Measurements from ENCODE around the gene ATG16L1.

ATG16L1 gene

DNA sequence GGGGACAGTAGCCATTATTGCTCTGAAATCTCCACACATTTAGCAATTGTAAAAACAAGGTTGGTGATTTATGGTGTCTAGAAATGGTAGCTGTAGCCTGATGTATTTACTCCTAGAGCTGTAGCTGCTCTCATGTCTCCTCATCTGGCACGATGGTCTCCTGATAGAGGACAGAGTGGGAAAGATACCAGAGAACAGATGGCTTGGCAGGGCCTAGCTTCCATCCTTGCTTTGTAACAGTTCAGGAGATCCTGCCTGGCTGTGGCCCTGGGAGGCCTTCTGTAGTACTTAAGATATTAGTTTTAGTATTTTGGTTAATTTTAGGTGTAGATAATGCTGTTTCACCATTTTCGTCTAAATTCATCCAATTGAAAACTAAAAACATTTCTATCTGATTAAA lies 6.7 kb downstream of the ATG16L1 start:
- DNase-seq (ENCODE audit: low read depth in 1 of 2, low spot score in 1 of 2) = no peak

DNA sequence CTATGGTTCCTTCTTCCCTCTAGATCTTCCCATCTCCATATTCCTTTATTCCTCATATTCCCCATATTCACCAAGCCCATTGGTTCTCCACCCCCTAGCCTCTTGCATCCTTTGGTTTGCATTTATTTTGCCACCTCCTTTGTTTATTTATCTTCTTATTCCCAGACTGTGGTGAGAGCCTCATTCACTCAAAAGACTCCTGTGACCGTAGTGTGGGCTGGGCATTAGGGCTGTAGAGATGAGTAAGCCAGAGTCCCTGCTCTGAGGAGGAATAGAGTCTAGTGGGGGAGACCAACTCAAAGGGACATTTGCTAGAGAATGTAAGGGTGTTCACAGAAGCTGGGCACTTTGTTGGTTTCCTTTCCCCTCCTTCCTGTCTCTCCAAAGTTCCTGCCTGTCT lies 8.3 kb downstream of the ATG16L1 start:
- no peak for DNase-seq (ENCODE audit: low read depth in 1 of 2, low spot score in 1 of 2)

DNA sequence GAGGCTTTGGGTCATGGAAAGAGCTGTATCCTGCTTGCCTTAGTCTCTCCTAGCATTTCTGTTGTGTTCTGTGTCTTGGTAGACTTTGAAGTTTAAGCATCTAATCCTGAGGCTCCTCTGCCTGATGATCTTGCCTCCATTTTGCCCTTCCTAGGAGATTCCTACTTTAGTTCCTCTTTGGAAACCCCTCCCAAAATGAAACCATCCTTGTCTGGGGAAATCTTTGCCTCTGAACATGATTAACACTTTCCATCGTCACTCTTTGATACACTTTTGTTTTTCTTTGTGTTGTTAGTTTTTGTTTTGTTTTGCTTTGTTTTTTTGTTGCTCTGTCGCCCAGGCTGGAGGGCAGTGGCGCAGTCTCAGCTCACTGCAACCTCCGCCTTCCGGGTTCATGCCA lies 9.2 kb downstream of the ATG16L1 start:
- DNase-seq (ENCODE audit: low read depth in 1 of 2, low spot score in 1 of 2) = no peak

DNA sequence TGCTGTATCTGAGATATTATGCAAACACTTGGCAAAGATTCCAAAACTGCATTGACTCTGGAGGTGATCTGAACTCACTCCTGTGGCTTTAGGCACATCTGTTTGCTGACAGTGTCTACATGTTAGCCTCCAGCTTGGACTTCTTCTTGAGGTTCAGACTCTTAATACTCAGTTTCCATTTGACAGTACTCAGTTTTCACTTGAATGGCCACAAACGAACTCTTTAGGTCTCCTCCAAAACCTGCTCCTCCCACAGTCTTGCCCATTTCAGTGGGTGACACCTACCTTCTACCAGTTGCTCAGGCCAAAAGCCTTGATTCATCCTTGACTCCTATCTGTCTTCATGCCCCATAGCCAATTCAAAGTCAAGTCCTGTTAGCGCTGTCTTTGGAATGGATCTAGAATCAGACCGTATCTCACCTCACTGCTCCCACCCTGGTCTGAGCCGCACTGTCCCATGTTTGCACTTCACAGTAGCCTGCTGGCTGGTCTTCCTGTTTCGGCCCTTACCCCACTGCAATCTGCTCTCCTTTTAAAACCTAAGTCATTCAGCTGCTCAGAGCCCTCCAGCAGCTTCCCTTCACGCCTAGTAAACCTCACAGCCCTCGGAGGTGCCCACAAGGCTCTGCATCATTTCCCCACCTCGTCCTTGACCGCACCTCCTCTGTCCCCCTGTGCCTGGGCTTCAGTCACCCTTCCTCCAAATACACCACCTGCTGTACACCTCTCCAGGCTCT lies 10.5 kb downstream of the ATG16L1 start:
- DNase-seq (ENCODE audit: low read depth in 1 of 2, low spot score in 1 of 2) = no peak

DNA sequence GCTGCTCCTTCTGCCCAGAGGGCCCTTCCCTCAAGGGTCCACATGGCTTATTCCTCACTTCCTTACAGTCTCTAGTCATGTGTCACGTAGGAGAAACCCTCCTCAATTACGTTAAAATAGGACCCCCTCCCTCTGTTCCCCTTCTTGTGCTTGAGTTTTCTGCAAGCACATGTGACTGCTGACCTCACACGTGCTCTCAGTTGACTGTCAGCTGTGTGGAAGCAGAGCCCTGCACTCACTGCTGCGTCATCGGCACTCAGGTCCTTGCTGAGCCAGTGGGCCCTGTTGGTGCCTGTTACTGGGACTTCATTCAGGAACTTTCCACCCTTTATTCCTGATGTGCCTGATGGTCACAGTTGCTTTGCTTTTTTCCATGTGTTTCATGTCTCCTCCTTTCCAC lies 11.1 kb downstream of the ATG16L1 start:
- no peak for DNase-seq (ENCODE audit: low read depth in 1 of 2, low spot score in 1 of 2)

DNA sequence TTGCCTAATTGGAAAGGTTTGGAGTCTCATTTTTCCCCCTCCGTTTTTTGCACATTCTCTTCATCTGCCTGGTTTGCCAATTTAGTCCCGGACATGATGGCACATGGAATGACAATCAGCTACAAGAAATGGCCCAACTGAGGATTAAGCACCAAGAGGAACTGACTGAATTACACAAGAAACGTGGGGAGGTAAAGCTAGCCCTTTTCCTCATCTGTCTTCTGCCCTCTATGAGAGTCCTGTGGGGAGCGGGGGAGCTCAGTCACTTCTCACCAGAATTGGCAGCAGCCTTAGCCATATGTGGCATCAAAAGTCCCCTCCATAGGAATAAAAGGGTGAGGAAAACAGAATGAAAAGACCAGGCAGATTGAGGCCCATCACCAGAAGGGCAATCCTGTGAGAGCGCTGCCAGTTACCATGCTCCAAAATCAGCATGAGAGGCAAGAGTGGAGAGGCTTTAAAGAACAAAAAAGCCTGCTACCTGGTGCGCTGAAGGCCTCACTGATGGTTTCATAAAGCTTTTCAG lies 11.6 kb downstream of the ATG16L1 start:
- DNase-seq (ENCODE audit: low read depth in 1 of 2, low spot score in 1 of 2) = no peak

DNA sequence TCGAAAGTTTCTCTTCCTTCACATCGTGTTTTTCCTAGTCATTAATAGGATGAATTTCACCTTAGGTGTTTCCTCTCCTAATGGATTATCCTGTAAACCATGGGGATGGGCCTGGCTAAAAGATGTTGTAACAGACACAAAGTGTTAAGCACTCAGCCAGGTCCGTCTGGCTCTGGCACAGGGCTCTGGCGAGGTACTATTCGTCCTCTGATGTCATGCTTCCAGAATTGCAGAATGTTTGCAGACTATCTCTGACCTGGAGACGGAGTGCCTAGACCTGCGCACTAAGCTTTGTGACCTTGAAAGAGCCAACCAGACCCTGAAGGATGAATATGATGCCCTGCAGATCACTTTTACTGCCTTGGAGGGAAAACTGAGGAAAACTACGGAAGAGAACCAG lies 13.2 kb downstream of the ATG16L1 start:
- DNase-seq (ENCODE audit: low read depth in 1 of 2, low spot score in 1 of 2) = no peak

DNA sequence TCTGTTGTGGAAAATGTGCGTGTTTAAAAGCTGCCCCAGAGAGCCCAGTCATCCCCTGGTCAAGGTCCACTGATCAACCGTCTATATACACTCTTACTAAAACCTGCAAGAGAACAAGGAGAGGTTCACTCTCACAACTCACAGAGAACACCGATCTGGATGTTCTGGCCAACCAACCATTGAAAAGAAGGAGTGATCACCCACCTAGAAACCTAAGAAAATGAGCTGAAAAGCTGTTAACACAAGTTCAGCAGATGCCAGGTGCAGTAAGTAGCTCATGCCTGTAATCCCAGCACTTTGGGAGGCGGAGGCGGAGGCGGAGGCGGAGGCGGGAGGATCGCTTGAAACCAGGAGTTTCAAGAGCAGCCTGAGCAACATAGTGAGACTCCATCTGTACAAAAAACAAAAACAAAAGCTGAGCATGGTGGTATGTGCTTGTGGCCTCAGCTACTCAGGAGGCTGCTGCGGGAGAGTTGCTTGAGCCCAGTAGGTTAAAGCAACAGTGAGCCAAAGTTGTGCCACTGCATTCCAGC lies 14.5 kb downstream of the ATG16L1 start:
- DNase-seq (ENCODE audit: low read depth in 1 of 2, low spot score in 1 of 2) = no peak

DNA sequence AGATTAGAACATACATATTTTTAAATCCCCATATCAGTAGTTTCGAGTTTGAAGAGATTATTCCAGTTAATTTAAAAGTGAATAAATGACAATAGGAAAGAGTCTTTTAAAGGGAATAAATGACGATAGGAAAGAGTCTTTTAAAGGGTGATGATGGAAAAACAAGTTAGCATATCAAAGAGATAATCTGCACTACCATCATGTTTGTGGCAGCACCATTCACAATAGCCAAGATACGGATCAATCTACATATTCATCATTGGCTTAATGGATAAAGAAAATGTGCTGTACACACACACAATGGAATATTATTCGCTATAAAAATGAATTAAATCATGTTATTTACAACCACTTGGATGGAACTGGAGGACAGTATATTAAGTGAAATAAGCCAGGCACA lies 15.0 kb downstream of the ATG16L1 start:
- DNase-seq (ENCODE audit: low read depth in 1 of 2, low spot score in 1 of 2) = no peak

DNA sequence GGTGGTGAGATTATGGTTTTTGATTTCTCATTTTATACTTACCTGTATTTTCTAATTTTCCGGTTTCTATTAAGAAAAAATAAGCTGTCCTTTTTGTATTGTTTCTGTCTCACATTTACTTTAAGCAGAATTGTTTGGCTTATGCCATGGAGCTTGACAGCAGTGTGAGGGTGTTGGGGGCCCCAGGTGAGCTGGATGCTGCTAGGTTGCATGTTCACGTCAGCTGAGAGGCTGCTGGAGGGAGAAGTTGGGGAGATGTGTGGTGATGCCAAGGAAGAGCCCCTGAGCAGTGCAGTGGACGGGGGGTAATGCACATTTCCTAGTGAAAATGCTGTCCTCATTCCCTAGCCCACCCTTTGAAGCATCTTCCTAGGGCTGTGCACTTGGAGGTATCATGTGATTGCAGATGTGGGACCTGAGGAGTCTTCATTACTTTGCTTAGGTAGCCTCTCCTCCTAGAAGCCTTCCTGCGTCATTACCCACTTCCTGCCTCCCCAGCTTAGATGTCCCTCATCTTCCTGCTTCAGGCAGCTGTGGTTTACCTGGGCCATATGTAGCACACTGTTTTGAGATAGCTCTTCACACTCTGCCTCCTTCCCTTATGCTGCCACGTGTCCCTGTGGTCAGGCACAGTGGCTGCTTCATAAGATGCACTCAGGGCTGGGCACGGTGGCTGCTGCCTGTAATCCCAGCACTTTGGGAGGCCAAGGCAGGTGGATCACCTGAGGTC lies 16.2 kb downstream of the ATG16L1 start:
- peak in 1 of 2 donors; percentile 63 for DNase-seq (ENCODE audit: low read depth in 1 of 2, low spot score in 1 of 2)

DNA sequence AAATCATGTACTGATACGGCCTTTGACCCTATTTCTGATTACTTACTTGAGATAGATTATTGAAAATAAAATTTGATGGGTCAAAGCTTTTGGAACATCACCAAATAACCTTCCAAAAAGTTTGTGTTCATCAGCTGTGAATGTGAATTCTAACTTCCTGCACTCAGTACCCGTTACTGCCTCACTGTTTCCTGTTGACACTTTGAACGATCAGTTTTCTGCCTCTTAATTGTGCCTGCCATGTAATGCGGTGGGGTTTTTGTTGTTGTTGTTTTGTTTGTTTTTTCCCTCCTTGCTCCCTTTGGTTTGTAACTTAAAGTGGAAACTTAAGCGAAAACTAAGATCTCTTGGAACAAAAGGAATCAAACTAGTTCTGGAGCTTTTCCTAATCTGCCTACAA lies 18.9 kb downstream of the ATG16L1 start:
- no peak for DNase-seq (ENCODE audit: low read depth in 1 of 2, low spot score in 1 of 2)

DNA sequence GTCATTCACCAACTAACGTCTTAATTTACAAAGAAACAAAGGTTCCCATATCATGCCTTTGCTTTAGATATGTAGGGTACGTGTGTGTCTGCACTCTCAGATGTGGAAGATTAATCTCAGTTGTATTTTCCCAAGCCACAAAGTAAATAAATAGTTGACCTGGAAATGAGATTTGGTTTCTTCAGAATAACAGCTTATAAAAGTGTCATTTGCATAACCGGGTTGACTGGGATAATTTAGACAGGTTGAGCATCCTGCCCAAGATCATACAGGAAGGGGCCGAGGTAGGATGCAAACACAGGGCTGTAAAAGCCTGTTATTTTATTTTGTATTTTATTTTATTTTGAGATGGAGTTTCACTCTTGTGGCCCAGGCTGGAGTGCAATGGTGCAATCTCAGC lies 19.5 kb downstream of the ATG16L1 start:
- no peak for DNase-seq (ENCODE audit: low read depth in 1 of 2, low spot score in 1 of 2)

DNA sequence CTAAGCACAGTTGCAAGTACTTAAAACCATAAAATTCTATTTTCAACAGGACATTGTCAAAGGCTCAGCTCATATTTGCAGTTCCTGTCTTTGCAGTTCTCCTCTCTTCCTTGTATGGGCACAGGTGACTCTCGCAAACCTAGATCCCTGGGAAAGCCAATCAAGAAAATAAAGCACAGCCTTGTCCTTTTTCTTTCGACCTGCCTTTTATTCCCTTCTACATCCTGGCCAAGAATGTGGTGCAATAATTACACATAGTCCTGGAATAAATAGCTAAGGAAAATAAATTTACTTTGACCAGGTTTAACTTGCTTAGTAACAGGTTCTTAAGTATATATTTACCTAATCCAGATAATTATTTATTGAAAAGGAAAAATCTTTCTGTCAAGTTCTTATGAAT lies 20.2 kb downstream of the ATG16L1 start:
- DNase-seq (ENCODE audit: low read depth in 1 of 2, low spot score in 1 of 2) = no peak

DNA sequence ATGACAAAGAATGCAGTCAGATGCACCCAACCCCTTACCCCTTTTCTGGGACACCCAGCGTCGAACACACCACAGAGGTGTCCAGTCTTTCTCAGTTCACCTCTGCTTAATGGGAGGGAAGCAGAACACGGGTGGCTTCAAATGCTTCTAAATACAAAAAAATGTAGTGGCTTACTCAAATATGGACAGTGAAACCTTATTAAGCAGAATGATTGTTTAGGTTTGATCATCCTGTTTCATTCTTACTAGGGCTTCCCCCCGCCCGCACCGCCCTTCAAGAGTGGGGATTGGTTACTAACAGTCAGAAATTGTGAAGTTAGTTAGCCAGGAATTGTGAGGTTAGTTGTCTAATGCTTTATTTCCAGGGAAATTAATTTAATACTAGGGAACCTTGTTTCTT lies 21.6 kb downstream of the ATG16L1 start:
- DNase-seq (ENCODE audit: low read depth in 1 of 2, low spot score in 1 of 2) = no peak

DNA sequence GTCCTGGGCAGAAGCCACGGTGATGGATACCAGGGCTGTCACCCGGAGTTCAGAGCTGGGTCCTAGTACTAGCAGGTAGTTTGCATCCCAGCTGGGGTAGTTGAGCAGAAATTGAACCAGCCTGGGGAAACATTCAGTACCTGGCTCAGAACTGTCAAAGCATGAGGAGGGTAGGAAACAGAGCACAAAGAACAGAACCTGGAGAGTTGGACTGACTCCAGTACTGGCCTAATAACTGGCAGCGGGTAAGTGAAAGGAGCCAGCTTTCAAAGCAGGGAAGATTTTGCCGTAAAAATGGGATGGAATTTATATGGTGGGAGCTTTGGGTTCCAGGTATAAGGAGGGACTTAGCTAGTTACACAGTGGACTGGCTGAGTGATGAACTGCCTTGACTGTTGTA lies 23.8 kb downstream of the ATG16L1 start:
- DNase-seq (ENCODE audit: low read depth in 1 of 2, low spot score in 1 of 2) = no peak

DNA sequence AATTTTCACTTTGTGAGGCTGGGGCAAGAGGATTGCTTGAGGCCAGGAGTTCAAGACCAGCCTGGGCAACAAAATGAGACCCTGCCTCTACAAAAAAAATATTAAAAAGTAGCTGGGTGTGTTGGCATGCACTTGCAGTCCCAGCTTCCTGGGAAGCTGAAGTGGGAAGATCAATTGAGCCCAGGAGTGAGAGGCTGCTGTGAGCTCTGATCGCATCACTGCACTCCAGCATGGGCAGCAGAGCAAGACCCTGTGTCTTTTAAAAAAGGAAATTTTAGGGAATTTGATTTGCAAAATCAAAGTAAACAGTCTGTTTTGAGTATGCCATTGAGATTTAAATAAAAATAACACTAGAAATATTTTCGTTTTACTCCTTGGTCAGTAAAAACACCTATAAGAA lies 27.4 kb downstream of the ATG16L1 start:
- DNase-seq (ENCODE audit: low read depth in 1 of 2, low spot score in 1 of 2) = no peak

DNA sequence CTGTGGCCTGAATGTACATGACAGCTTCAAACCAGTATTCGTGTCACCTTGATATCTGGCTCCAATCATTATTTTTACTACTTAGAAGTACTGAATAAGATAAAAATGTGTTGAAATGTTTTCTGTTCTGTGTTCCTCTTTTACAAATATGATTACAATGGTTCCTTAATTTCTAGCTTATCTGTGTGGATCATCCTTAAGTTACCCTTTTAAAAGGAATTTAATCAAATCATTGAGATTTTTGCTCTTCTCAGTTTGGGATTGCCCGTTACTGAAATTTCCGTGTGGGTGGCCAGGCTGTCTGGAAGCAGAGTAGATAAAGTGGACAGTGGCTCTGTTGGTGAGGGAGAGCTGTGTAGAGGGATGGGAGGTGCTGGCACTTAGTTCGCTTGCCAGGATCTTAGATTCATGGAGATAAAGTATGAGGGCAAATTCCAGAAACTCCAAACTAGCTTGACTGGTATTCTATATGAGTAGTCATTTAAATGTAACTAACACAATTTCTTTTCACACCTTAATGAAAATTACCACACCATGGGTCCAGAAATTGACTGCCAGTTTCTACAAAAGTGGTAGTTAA lies 28.7 kb downstream of the ATG16L1 start:
- no peak for DNase-seq (ENCODE audit: low read depth in 1 of 2, low spot score in 1 of 2)

DNA sequence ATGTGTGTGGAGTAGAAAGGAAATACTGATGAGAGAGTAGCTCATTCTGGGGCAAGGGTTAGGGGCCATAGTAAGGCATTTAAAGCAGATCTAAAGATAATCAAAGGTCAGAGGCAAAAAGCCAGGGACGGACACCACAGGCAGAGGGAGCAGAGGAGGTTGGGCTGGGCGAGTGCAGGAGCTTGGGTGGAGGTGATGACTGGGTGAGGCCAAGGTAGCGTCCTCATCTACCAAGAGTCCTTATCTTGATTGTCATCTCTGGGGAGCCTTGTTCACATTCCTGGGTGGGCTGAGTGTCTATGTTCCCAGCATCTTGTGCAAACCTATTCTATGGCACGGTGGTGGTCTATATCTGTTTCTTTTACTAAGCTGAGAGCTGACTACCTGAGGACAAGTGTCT lies 30.1 kb downstream of the ATG16L1 start:
- no peak for DNase-seq (ENCODE audit: low read depth in 1 of 2, low spot score in 1 of 2)

DNA sequence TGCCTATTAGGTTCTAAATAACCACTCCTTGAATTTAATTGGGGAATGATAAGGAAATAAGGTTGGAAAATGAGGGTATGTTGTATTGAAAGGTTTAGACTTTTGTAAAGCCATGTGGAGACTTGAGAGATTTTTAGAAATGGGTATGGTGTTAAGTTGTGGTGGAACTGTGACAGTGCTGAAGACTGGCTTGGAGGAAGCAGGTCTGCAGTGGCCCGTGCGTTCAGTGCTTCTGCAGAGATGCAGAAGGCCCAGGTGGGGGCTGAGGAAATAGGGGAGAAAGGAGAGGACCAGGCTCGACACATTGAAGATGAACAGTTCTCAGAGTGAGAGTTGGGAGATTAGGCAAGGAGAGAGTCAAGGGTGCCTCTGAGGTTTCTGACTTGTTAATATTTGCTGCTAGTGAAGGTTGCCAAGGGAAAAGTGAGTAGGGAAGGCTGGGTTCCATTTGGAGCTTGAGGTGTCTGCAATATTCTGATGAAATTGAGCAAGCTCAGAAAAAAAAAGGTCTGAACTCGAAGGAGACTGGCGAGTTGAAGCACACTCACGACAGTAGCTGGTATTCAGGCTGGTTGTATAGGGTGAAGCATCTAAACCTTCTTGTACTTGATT lies 30.6 kb downstream of the ATG16L1 start:
- DNase-seq (ENCODE audit: low read depth in 1 of 2, low spot score in 1 of 2) = no peak

DNA sequence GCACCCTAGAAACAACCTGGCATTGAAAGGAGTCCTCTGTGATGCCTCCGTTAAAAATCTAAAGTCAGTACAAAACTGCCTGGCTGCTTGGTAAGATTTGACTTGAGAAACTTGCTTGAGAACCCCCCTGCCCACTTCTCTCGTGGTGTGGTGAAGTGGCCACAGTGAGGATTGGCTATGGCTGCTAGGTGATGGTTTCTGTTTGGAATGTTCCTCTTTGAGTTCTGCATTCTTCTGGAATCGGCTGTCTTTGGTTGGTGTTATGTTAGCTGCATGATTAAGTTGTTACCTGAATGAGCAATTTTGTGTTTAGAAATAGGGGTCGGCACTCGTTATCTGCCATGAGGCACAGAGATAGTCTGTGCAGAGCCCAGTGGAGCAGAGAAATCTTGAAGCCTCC lies 34.4 kb downstream of the ATG16L1 start:
- DNase-seq (ENCODE audit: low read depth in 1 of 2, low spot score in 1 of 2) = no peak

DNA sequence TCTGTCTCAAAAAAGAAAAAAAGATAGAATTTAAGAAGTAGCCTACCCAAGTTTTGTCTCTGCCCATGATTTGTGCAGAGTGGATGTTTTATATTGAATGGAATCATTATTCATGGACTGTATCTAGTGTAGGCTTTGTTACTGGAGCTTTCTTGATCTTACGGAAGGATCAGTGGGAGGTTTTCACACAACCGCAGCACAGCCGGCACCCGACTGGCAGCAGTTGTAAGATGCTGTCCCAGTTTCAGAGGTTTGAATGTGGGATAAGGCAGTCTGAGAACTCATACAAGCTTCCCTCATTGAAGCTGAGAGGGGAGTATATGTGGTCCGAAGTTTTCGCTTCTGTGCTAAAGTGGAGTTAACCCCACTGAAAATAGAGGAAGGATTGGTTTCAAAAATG lies 36.4 kb downstream of the ATG16L1 start:
- no peak for DNase-seq (ENCODE audit: low read depth in 1 of 2, low spot score in 1 of 2)

DNA sequence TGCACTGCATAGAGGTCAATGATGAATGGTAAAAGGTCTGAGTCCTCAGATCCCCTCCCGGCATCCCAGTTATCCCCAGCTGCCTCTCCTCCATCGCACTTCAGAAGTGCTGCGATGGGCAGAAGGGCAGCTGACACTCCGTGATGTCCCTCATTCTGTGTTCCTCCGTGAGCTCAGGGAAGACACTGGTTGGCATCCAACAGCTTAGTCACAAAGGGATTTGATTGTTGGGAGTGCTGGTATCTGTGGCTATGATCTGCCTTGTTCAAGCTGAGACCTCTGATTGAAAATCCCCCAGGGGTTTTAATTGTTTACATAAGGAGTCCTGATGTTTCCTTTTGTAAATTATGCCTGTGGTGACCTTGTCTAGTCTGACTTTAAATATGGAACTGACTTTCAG lies 37.2 kb downstream of the ATG16L1 start:
- DNase-seq (ENCODE audit: low read depth in 1 of 2, low spot score in 1 of 2) = no peak
